Right hindlimb (tissue), 1 donor: ENCODE measurements around the gene EIF3I.
A peak's percentile ranks its signal among the peaks of the same experiment; 100 is the strongest.

Experiments
- DNase-seq: peaks from one replicate; pipeline ENCODE4 v3.0.0-alpha.2; 2018

The EIF3I gene

DNA sequence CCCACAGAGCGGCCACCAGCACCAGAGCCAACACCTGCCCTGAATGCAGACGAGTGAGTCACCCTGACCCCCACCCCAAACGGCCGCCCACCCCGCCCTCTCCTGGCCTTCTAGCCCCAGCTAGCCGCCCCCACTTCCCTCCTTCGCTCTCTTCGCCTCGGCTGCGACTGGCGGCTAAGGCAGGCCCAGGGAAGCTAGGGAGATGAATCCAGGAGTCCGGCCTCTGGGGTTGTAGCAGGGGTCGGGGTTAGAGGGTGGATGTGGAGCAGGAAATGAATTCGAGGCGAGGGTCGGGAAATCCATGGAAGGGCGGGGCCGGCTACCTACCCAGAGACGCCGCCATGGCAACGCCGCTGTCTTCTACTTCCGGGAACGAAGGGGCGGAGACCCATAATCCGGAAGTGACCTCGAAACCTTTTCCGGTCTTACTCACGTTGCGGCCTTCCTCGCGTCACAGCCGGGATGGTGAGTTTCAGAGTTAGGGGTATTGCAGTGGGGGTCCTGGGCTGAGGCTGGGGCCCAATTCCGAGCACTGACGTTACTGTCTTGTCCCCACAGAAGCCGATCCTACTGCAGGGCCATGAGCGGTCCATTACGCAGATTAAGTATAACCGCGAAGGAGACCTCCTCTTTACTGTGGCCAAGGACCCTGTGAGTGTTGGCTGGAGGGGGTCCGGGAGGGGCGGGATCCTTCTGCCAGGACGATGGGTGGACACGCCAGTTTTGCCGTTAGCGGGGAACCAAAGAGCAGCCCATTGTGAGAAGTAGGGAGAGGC lies at the start of gene EIF3I, which contains the start of gene TMEM234:
Gene EIF3I, plus strand, starts transcription at position 428 of the 776 bp plus-strand sequence. Its CDS starts 35 bp downstream, at position 463.
Gene TMEM234, minus strand, starts transcription at position 374 of the 776 bp plus-strand sequence. Its CDS starts 31 bp downstream, at position 343.
- peak; percentile 95 for DNase-seq

DNA sequence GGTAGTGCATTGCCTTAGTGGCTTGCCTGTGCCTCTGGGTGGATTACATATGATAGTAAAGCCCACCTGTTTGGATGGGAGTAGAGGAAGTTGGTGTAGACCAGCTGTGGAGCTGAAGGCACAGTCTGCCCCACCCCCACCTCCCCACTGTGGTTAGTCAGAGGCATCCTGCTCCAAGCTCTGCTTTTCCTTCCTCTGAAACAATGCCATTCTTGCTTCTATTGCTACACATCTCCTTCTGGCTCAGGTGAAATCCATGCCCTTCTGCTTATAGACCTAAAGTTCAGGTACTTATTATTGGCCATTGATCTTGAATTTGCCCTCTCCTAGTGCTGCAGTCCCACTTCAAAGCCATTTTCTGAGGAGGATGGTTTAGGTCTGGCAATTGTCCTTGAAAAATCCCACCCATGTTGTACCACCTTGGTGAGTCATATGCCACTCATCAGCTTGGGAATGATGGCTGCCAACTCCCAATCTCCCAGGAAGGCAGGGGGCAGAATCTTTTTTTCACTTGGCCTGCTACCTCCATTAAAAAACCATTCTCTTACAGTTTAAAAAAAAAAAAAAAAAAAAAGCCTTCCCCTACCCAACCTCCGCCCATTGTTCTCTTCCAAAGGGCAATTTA lies 49.5 kb upstream of the EIF3I start:
- no peak for DNase-seq

DNA sequence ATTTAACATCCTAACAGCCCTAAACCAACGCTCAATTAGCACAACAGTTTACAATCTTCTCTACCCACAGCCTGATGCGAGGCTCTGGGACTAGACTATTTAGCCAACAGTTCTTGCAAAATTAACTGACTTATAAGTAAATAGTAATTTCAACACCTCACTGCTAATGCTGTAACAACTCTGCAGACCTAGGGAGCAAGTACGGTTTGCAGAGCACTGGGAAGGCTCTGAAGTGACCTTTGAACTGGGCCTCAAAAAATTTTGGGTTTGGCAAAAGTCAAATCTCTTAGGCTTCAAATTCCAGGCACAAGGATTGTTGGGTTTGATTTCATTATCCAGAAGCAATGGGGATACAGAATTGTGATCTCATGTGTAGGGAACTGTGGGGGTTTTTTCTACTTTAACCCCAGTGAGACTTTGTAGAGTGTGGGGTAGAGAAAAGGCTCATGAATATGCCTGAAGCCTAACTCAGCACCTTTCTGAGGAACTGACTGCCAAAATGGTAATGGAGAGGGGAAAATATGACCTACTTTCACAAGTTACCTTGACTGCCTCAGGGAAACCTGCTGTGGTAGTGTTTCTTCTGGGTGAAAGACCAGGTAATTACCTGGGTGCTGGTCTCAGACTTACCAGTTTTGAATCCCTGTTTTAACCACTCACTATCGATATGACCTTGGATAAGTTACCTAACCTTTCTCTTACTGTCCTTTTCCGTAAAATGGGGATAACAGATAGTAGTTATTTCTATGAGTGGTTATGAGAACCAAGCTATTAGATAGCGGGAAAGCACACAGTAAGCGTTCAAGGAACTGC lies 43.6 kb upstream of the EIF3I start:
- DNase-seq = no peak

DNA sequence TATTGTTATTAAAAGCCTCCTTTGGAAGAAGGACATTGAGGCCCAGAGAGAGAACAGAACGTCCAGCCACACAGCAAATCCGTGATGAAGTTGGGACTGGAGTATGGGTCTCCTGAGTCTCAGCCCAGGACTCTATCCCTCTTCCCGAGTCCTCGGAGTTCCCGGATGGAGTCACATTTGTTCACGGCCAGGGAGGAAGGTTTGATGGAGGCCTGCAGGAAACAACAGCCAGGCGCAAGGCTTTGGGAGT lies 43.1 kb upstream of the EIF3I start:
- no peak for DNase-seq

DNA sequence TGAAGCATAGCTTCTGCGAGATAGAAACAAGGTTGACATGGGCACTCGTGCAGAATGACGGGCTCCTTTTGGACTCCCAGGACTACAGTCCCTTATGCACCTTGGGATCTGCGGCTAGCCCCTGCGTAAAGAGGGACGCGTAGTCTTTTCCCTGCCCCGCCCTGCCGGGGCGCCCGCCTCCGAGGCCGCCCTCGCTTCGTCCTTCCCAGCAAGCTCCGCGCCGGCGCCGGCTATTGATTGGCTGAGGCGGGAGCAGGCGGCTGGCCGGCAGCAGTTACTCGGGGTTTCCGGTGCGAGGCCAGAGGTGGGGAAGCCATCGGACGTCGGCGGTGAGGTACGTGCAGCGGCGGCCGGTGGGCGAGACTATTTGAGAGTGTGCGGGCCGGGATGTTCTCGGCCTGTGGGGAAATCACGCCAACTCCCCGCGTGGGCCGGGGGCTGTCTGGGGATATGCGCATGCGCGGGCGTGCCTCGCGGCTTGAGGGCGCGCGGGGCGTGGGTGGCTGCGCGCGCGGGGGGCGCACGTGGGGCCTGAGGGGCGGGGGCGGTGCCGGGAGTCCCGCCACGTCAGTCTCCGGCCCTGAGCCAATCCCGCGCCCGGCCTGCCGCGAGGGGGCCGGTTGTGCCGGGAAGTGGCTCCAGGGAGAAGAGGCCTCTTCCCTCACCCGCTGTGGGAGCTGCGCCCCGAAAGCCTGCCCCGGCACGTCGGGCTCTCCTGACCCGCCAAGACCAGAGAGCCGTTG lies 42.6 kb upstream of the EIF3I start, which contains the start of gene TXLNA:
Gene TXLNA, plus strand, starts transcription at position 233 of the 743 bp plus-strand sequence. CDS start 671 bp downstream, outside the sequence.
- DNase-seq = peak; percentile 97

DNA sequence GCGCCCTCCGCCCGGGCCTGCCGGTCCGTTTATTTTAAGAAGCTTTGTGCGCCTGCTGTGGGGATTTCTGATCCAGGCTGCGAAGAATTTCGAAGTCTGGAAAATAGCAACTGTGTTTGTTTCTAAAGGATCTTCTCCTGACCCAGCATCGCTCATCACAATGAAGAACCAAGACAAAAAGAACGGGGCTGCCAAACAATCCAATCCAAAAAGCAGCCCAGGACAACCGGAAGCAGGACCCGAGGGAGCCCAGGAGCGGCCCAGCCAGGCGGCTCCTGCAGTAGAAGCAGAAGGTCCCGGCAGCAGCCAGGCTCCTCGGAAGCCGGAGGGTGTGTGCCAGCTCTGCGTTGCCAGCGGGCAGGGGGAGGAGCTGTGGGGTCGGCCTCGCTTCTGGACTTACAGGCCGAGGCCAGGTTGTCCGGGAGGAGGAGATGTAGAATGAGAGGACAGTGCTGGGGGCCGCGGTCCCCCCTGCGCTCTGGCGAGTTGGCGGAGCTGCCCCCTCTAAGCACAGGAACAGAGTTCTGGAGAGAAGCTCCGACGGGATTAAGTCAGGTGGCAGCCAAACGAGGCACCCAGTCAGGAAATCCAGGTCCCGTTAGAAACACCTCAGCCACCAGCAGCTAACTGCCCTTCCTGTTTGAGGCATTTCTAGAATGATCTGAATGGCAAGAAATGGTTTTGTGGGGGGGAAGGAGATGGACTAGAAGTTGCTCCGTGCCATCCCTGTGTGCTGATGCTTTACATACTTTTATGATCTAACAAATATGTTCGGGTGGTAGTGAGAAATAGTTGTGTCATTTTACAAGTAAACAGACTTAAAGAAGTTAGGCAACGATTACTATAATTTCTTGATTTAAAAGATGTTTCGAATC lies 41.8 kb upstream of the EIF3I start:
- peak; percentile 77 for DNase-seq

DNA sequence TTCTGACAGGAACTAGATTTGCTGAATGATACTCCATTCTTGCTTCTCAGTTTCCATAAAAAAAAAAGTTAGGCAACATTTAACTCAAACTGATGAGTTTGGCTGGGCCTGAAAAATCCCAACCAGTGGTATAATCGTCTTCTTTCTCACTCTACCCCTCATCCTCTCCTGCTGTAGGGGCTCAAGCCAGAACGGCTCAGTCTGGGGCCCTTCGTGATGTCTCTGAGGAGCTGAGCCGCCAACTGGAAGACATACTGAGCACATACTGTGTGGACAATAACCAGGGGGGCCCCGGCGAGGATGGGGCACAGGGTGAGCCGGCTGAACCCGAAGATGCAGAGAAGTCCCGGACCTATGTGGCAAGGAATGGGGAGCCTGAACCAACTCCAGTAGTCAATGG lies 41.1 kb upstream of the EIF3I start:
- no peak for DNase-seq

DNA sequence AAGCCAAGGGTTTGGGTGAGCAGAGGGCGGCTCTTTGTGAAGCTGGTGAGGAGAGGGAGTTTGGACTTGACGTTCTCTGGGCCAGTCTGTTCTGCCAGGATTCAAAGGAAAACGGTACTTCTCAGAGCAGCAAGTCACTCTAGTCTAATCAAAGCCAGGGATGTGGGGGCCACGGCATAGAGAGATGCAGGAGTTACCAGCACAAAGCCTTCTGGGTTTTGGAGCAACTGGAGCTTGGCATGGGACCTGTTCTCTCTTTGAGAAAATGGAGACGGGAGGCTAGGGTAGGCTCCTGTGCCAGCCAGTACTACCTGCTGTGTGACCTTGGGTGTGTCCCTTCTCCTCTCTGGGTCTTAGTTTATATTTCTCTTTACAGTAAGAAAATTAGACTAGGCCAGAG lies 40.6 kb upstream of the EIF3I start:
- no peak for DNase-seq

DNA sequence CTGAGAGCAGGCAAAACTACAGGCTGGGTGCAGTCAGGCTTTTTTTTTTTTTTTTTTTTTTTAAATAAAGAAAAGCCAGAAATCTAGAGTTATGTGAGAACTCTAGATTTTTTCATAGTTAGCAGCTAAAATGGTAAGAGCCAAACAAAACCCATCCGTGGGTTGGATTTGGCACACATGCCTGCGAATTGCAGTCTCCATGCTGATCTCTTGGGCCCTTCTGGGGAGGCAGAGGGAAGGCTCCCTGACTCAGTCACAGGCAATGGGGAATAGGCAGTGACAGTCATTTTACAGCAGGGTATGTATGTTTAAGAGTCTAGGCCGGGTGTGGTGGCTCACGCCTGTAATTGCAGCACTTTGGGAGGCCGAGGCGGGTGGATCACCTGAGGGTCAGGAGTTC lies 40.1 kb upstream of the EIF3I start:
- DNase-seq = no peak

DNA sequence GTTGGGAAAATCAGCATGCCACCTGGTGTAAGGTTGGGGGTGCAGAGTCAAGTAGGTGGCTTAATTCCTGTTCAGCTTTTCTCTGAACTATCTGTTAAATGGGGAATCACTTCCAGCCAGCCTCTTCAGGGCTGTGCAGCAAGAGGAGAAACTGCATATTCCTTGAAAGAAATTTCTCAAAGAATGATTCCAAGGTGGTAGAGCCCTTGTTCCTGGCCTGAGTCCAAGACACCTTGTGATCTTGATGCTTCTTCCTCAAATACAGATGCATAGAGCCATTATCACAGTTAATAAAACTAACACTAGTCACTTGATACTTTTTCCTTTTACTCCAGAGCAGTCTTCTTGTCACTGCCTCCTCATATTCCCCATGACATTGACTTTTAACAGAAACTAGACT lies 37.6 kb upstream of the EIF3I start:
- DNase-seq = no peak

DNA sequence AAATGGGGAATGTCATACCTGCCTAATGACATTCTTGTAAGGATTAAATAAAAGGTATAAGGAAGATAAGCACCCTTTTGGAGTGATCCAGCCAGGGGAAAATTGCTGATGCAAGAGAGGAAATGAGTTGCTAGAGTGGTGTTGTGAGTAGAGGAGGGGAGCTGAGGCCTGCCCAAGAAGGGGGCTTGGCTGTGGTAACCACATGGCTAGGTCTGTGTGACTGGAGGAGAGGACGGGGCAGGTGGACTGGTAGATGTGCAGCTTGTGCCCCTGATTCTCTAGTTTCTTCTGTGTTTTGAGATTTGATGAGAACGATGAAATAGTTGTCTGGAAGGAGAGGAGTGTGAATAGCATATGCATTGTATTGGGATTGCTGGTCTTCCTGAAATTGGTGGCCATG lies 36.1 kb upstream of the EIF3I start:
- DNase-seq = no peak

DNA sequence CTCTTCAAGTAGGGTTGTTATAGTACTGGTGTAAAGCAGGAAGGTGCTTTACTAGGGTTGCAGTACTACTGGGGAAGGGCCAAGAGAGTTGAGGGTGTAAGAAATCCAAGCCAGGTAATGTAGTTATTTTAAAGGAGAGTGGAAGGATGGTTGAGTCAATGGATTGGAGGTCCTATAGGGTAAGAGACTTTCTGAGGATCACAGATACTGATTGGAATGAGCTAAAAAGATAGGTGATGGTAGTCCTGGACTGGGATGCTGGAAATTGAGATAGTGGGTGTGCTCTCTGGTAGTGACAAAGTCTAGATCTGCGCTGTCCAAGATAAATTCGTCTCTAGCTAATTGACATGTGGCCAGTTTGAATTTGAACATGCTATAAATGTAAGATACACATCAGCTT lies 35.7 kb upstream of the EIF3I start:
- DNase-seq = no peak

DNA sequence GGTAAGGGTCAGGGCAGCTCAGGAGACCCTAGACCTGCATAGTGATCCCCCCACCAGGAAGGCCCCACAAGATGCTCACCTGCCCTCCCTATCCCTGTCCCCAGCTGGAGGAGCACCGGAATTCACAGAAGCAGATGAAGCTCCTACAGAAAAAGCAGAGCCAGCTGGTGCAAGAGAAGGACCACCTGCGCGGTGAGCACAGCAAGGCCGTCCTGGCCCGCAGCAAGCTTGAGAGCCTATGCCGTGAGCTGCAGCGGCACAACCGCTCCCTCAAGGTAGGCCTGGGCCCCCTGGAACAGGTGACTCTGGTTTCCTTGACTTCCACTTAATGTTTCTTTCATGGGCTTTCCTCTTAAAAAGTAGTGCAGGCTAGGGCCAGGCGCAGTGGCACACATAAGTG lies 34.4 kb upstream of the EIF3I start:
- no peak for DNase-seq

DNA sequence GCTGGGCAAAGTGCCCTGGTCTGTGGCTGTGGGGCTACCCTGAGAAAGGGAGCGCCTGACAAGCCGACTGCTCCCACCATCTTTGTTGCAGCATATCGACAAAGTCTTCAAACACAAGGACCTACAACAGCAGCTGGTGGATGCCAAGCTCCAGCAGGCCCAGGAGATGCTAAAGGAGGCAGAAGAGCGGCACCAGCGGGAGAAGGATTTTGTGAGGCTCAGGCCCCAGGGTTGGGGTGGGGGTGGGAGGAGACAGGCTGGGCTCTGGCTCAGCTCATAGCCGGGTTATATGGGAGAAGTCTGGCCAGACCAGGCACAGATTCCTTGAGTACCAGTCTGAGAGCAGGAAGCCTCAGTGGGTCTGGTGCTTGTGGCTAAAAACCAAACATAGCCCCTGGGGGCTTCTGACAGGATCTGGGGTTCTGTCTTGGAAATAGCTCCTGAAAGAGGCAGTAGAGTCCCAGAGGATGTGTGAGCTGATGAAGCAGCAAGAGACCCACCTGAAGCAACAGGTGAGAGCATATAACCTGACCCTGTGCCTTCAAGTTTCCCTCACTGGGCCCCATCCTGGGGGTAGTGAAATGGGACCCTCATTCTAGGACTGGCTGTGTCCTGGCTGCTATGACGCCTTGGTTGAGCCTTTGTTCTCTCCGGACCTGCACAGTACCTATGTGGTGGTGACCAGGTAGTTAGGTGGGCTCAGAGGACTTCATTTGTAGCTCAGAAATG lies 29.8 kb upstream of the EIF3I start:
- no peak for DNase-seq

DNA sequence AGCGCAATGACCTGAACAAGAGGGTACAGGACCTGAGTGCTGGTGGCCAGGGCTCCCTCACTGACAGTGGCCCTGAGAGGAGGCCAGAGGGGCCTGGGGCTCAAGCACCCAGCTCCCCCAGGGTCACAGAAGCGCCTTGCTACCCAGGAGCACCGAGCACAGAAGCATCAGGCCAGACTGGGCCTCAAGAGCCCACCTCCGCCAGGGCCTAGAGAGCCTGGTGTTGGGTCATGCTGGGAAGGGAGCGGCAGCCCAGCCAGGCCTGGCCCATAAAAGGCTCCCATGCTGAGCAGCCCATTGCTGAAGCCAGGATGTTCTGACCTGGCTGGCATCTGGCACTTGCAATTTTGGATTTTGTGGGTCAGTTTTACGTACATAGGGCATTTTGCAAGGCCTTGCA lies 27.2 kb upstream of the EIF3I start:
- DNase-seq = no peak

DNA sequence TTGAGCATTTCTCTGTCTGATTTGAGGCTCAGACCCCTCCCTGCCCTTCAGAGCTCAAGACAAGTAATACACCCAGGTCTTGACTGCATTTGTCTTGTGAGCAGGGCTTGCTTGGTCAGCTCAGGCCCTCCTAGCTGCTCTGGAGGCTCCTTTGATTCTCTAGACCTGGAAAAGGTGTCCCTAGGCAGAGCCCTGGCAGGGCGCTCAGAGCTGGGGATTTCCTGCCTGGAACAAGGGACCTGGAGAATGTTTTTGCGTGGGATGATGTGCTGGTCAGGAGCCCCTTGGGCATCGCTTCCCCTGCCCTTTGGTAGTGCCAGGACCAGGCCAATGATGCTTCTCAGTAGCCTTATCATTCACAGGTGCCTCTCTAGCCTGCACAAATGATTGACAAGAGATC lies 26.7 kb upstream of the EIF3I start:
- DNase-seq = no peak

DNA sequence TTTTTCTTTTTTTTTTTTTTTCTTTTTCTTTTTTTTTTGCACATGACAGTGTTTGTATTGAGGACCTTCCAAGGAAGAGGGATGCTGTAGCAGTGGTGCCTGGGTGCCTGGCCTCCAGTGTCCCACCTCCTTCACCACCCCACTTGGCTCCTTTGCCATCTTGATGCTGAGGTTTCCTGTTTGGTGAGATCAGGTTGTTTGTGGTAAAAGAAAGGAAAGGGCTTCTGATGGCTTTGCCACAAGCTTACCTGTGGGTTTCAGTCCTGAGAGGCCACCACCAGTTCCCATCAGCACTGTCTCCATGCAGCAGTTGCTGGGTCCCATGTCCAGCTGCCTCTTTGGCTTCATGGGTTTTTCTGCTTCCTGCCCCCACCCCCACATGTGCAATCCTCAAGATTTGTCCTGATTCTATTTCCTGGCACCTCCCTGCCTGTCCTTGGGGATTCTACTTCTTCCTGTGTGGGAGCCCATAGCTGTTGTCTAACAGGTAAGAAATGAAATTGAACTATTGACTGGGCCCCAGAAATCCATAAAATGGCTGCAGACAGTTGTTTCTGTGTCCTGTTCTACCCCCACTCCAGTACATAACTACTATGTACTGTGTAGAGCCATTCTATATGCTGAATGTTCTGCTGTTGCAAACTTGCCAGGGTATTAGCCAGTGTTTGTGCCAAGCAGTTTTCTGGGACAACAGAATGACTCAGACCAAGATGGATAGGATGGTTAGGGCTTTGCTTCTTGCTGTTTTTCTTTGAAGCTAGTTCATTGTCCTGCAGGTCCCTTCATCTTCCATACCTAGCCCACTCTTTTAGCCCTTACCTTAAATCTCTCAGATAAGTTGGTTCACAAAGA lies 26.0 kb upstream of the EIF3I start:
- no peak for DNase-seq

DNA sequence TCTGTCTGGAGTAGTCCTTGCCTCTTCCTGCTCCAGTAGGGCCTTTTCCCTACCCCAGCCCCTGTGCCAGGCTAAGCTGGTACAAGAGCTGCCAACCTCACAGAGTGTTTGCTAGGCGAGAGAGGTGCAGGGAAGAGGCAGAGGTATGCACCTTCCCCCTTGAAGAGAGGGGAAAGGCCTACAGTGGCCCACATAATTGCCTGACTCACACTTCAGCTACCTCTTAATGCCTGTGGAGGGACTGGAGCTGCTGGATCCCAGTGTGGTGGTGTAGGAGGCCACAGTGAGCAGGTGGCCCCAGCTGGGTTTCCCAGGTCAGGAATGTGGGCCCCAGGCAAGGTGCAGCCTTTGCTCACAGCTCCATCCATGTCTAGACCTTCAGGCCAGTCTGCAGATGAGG lies 25.1 kb upstream of the EIF3I start:
- no peak for DNase-seq

DNA sequence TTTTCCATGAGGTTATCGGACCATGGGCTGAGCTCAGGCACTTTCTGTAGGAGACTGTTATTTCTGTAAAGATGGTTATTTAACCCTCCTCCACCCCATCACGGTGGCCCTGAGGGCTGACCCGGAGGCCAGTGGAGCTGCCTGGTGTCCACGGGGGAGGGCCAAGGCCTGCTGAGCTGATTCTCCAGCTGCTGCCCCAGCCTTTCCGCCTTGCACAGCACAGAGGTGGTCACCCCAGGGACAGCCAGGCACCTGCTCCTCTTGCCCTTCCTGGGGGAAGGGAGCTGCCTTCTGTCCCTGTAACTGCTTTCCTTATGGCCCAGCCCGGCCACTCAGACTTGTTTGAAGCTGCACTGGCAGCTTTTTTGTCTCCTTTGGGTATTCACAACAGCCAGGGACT lies 24.4 kb upstream of the EIF3I start:
- no peak for DNase-seq
